WTC11 (cell line): ENCODE measurements around the gene SEC22C. TPM values are rescaled to one million over a fixed set of nuclear protein-coding genes. Genes with fewer than 3 reads are reported as not detected.

Source experiments
- ATAC-seq: fragments of 200-7000 bp; cut with Tn5 transposase; 2 replicates; pipeline ENCODE4 v1.10.0; 2021; ENCODE audit warnings: mild to moderate bottlenecking, moderate library complexity
- CTCF ChIA-PET: fragments of 300-600 bp; sonication (Branson Sonifier 250); formaldehyde crosslinking; loops from one replicate; lab custom pipeline; 2021; ENCODE audit warnings: antibody characterized with exemption; lab: Charles Lee
- POLR2A ChIA-PET: fragments of 350-600 bp; sonication (Branson Sonifier 250); formaldehyde crosslinking; loops from one replicate; lab custom pipeline; 2021; ENCODE audit warnings: antibody characterized with exemption; lab: Charles Lee
- DNase-seq: peaks from one replicate; pipeline ENCODE4 v3.0.0; 2021; ENCODE audit warnings: low spot score
- H3K27ac Mint-ChIP-seq: 2 replicates; pipeline ENCODE4 v1.8.0; 2021; ENCODE audit warnings: mixed read lengths
- H3K27me3 Mint-ChIP-seq: 2 replicates; pipeline ENCODE4 v1.8.0; 2021; ENCODE audit warnings: low read depth, mild to moderate bottlenecking, moderate library complexity, mixed read lengths
- H3K36me3 Mint-ChIP-seq: 2 replicates; pipeline ENCODE4 v1.8.0; 2021; ENCODE audit warnings: mixed read lengths
- H3K4me1 Mint-ChIP-seq: 2 replicates; pipeline ENCODE4 v1.8.0; 2022; ENCODE audit warnings: mixed read lengths
- H3K4me3 Mint-ChIP-seq: 2 replicates; pipeline ENCODE4 v1.8.0; 2021; ENCODE audit warnings: mild to moderate bottlenecking, moderate library complexity, mixed read lengths
- H3K9me3 Mint-ChIP-seq: 2 replicates; pipeline ENCODE4 v1.8.0; 2021; ENCODE audit warnings: mixed read lengths
- ELF4 ChIP-seq: sonication (generic); formaldehyde crosslinking; IDR thresholded peaks from 2 replicates; pipeline ENCODE4 v1.8.1; 2022; ENCODE audit warnings: low read depth, mild to moderate bottlenecking, moderate library complexity, missing genetic modification reagents
- FOXK1 ChIP-seq: sonication (generic); formaldehyde crosslinking; IDR thresholded peaks from 2 replicates; pipeline ENCODE4 v1.8.0; 2022; ENCODE audit warnings: mild to moderate bottlenecking, moderate library complexity, missing genetic modification reagents
- GTF2I ChIP-seq: fragments of 250-450 bp; sonication (Bioruptor Pico); conservative IDR thresholded peaks from 2 replicates; pipeline ENCODE4 v1.4.0; 2021; ENCODE audit warnings: mild to moderate bottlenecking
- JAZF1 ChIP-seq: fragments of 250-450 bp; sonication (Bioruptor Pico); IDR thresholded peaks from 2 replicates; pipeline ENCODE4 v1.9.0; 2021; ENCODE audit warnings: moderate library complexity, mild to moderate bottlenecking, inconsistent platforms
- RELA ChIP-seq: sonication (generic); formaldehyde crosslinking; IDR thresholded peaks from 2 replicates; pipeline ENCODE4 v1.8.1; 2022; ENCODE audit warnings: missing genetic modification reagents, mild to moderate bottlenecking, borderline replicate concordance
- ZNF121 ChIP-seq: sonication (generic); formaldehyde crosslinking; IDR thresholded peaks from 2 replicates; pipeline ENCODE4 v1.8.0; 2023; ENCODE audit warnings: missing genetic modification reagents
- ZNF232 ChIP-seq: sonication (generic); formaldehyde crosslinking; IDR thresholded peaks from 2 replicates; pipeline ENCODE4 v1.8.0; 2022; ENCODE audit warnings: mild to moderate bottlenecking, missing genetic modification reagents
- ZNF416 ChIP-seq: fragments of 250-450 bp; sonication (Bioruptor Pico); IDR thresholded peaks from 2 replicates; pipeline ENCODE4 v1.9.0; 2021; ENCODE audit warnings: mild to moderate bottlenecking, inconsistent platforms
- ZNF423 ChIP-seq: fragments of 250-450 bp; sonication (Bioruptor Pico); IDR thresholded peaks from 2 replicates; pipeline ENCODE4 v2.1.2; 2022; ENCODE audit warnings: mild to moderate bottlenecking, moderate library complexity
- total RNA-seq: library from RNA; stranded (reverse); gene quantifications from 3 replicates; pipeline ENCODE4 v1.2.3, GENCODE V29; 2021
- TF ChIP-seq, protein P1 (sequence below): fragments of 250-450 bp; sonication (Bioruptor Pico); IDR thresholded peaks from 2 replicates; pipeline ENCODE4 v1.9.0; 2021; ENCODE audit warnings: moderate library complexity, mild to moderate bottlenecking, inconsistent platforms, borderline replicate concordance
- TF ChIP-seq, protein P2 (sequence below): sonication (generic); formaldehyde crosslinking; IDR thresholded peaks from 2 replicates; pipeline ENCODE4 v1.8.1; 2023; ENCODE audit warnings: mild to moderate bottlenecking, missing genetic modification reagents, moderate library complexity
- TF ChIP-seq, protein P3 (sequence below): sonication (generic); formaldehyde crosslinking; IDR thresholded peaks from 2 replicates; pipeline ENCODE4 v1.8.1; 2023; ENCODE audit warnings: mild to moderate bottlenecking, missing genetic modification reagents
- TF ChIP-seq, protein P4 (sequence below): sonication (generic); formaldehyde crosslinking; IDR thresholded peaks from 2 replicates; pipeline ENCODE4 v1.8.0; 2023; ENCODE audit warnings: missing genetic modification reagents
- TF ChIP-seq, protein P5 (sequence below): sonication (generic); formaldehyde crosslinking; IDR thresholded peaks from 2 replicates; pipeline ENCODE4 v1.8.0; 2022; ENCODE audit warnings: mild to moderate bottlenecking, missing genetic modification reagents
- TF ChIP-seq, protein P6 (sequence below): sonication (generic); formaldehyde crosslinking; IDR thresholded peaks from 2 replicates; pipeline ENCODE4 v1.8.1; 2023; ENCODE audit warnings: mild to moderate bottlenecking, missing genetic modification reagents
- TF ChIP-seq, protein P7 (sequence below): fragments of 250-450 bp; sonication (Bioruptor Pico); IDR thresholded peaks from 2 replicates; pipeline ENCODE4 v1.9.0; 2021; ENCODE audit warnings: mild to moderate bottlenecking

The SEC22C gene
- total RNA-seq, 1 experiment from 2014 or later = 37.0 TPM

DNA sequence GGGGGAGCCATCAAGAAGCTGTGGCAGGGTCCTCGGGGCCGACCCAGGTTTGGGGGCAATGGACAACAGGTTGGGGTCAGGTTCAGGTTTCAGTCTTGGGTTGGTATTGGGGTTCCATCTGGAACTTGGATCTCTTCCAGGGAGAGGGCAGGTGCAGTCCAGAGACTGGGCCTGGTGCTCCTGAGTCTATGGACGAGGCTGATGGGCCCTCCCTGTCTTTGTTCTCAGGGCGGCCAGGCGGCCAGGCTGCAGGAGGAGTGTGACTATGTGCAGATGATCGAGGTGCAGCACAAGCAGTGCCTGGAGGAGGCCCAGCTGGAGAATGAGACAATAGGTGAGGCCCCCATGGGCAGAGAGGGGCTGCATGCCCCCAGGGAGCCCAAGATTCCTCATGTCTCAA lies 68.2 kb downstream of the SEC22C start (continued):
- TF ChIP-seq GTF2I (CRISPR knock-in tag) = no peak

DNA sequence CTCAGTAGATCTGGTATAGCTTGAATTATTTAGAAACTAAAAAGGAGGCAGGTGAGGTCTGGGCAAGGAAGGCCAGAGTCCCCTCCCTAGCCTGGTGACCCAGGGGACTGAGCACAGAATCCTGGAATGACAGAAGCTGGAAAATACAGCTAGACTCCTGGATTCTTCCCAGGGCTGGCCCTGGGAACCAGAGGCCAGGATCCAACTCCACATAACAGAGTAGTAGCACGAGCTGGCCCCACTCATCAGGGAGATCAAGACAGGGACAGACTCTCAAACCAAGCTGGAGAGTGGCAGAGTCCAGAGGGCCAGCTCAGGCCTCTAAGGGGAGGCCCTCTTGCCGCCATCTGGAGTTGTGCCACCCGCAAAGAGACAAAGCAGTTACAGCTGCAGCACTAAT lies 68.6 kb downstream of the SEC22C start:
- POLR2A ChIA-PET = no interaction called here
- H3K9me3 Mint-ChIP-seq = no peaks in the 10 kb centered on the region
- H3K27ac Mint-ChIP-seq = no peak overlapping the region
- H3K27me3 Mint-ChIP-seq = peaks cover 6% of the 10 kb centered on the region
- DNase-seq (no peak), ATAC-seq (no peak)
- H3K4me3 Mint-ChIP-seq = no peak overlapping the region
- H3K4me1 Mint-ChIP-seq = peaks cover 10% of the 10 kb centered on the region
- no peaks in the 10 kb centered on the region for H3K36me3 Mint-ChIP-seq
- CTCF ChIA-PET = interaction anchor here (0.6 to 2.1 kb wide), 3 partner anchors 11 to 23 kb away, joined by 3 to 10 read pairs (median 6); partner anchors contain the start of gene VIPR1
- TF ChIP-seq ZNF416 (CRISPR knock-in tag) (no peak), JAZF1 (no peak), RELA (CRISPR knock-in tag) (no peak)
- TF ChIP-seq, protein P1, sequence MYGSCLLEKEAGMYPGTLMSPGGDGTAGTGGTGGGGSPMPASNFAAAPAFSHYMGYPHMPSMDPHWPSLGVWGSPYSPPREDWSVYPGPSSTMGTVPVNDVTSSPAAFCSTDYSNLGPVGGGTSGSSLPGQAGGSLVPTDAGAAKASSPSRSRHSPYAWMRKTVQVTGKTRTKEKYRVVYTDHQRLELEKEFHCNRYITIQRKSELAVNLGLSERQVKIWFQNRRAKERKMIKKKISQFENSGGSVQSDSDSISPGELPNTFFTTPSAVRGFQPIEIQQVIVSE (CRISPR knock-in tag) = no peak
- TF ChIP-seq, protein P2, sequence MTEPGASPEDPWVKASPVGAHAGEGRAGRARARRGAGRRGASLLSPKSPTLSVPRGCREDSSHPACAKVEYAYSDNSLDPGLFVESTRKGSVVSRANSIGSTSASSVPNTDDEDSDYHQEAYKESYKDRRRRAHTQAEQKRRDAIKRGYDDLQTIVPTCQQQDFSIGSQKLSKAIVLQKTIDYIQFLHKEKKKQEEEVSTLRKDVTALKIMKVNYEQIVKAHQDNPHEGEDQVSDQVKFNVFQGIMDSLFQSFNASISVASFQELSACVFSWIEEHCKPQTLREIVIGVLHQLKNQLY (CRISPR knock-in tag) = no peak

DNA sequence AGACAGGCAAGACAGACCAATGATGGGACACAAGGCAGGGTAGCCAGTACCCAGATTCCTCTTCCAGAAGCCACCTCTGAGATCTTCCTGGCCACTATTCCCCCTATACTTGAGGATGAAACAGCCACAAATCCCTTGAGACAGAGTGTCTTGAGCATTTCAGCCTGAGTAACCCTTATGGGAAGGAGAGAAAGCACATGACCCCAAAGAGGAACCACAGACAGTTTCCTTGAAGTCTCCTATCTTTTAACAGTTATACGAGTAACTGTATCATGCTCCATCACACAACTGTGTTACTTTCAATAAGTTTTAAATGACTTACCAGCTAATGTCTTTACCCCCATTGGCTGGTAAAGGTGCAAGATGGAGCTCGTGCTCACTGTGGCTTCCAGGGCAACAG lies 70.0 kb downstream of the SEC22C start:
- Mint-ChIP-seq H3K4me3 (no peak overlapping the region), H3K4me1 (peaks cover 24% of the 10 kb centered on the region), H3K27me3 (peaks cover 6% of the 10 kb centered on the region), H3K36me3 (no peaks in the 10 kb centered on the region), H3K9me3 (no peaks in the 10 kb centered on the region), H3K27ac (no peak overlapping the region)
- CTCF ChIA-PET = interaction anchor here (1.7 to 2.1 kb wide), 2 partner anchors 10 to 24 kb away, joined by 6 to 10 read pairs; partner anchors contain the start of gene VIPR1
- ATAC-seq (no peak), DNase-seq (no peak)
- TF ChIP-seq, protein P3, sequence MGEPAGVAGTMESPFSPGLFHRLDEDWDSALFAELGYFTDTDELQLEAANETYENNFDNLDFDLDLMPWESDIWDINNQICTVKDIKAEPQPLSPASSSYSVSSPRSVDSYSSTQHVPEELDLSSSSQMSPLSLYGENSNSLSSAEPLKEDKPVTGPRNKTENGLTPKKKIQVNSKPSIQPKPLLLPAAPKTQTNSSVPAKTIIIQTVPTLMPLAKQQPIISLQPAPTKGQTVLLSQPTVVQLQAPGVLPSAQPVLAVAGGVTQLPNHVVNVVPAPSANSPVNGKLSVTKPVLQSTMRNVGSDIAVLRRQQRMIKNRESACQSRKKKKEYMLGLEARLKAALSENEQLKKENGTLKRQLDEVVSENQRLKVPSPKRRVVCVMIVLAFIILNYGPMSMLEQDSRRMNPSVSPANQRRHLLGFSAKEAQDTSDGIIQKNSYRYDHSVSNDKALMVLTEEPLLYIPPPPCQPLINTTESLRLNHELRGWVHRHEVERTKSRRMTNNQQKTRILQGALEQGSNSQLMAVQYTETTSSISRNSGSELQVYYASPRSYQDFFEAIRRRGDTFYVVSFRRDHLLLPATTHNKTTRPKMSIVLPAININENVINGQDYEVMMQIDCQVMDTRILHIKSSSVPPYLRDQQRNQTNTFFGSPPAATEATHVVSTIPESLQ (CRISPR knock-in tag) = no peak
- TF ChIP-seq, protein P2 (CRISPR knock-in tag) = no peak
- TF ChIP-seq, protein P4, sequence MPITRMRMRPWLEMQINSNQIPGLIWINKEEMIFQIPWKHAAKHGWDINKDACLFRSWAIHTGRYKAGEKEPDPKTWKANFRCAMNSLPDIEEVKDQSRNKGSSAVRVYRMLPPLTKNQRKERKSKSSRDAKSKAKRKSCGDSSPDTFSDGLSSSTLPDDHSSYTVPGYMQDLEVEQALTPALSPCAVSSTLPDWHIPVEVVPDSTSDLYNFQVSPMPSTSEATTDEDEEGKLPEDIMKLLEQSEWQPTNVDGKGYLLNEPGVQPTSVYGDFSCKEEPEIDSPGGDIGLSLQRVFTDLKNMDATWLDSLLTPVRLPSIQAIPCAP = no peak
- TF ChIP-seq ZNF121 (CRISPR knock-in tag) (no peak), ZNF423 (no peak)
- TF ChIP-seq, protein P5, sequence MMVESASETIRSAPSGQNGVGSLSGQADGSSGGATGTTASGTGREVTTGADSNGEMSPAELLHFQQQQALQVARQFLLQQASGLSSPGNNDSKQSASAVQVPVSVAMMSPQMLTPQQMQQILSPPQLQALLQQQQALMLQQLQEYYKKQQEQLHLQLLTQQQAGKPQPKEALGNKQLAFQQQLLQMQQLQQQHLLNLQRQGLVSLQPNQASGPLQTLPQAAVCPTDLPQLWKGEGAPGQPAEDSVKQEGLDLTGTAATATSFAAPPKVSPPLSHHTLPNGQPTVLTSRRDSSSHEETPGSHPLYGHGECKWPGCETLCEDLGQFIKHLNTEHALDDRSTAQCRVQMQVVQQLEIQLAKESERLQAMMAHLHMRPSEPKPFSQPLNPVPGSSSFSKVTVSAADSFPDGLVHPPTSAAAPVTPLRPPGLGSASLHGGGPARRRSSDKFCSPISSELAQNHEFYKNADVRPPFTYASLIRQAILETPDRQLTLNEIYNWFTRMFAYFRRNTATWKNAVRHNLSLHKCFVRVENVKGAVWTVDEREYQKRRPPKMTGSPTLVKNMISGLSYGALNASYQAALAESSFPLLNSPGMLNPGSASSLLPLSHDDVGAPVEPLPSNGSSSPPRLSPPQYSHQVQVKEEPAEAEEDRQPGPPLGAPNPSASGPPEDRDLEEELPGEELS (CRISPR knock-in tag) = no peak
- POLR2A ChIA-PET = no interaction called here

DNA sequence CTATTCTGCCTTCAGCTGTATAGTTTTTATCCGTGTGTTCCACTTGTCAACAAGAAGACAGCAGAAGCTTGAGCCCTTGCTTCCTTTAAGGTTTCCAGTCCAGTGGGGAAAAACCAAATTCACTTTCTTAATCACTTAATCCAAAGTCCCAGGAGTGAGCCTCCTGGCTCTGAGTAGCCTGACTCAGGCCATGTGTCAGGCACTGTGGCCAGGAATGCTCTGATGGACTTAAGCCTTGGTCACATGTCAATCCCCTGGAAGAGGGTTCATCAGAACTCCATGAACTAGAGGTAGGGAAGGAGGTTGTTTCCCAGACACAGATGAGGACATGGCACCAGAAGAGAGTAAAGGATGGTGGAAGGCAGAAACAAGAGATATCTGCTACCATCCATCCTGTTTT lies 70.6 kb downstream of the SEC22C start:
- Mint-ChIP-seq H3K4me3 (no peak overlapping the region), H3K36me3 (no peaks in the 10 kb centered on the region), H3K4me1 (peaks cover 28% of the 10 kb centered on the region), H3K27me3 (peaks cover 6% of the 10 kb centered on the region), H3K9me3 (no peaks in the 10 kb centered on the region), H3K27ac (no peak overlapping the region)
- no peak for DNase-seq
- CTCF ChIA-PET = interaction anchor here (1.7 kb wide), 1 partner anchor 9 kb away, joined by 6 read pairs; the partner anchor contains the start of gene VIPR1
- ATAC-seq = no peak
- POLR2A ChIA-PET = no interaction called here
- TF ChIP-seq, protein P6, sequence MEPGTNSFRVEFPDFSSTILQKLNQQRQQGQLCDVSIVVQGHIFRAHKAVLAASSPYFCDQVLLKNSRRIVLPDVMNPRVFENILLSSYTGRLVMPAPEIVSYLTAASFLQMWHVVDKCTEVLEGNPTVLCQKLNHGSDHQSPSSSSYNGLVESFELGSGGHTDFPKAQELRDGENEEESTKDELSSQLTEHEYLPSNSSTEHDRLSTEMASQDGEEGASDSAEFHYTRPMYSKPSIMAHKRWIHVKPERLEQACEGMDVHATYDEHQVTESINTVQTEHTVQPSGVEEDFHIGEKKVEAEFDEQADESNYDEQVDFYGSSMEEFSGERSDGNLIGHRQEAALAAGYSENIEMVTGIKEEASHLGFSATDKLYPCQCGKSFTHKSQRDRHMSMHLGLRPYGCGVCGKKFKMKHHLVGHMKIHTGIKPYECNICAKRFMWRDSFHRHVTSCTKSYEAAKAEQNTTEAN = no peak
- TF ChIP-seq, protein P7, sequence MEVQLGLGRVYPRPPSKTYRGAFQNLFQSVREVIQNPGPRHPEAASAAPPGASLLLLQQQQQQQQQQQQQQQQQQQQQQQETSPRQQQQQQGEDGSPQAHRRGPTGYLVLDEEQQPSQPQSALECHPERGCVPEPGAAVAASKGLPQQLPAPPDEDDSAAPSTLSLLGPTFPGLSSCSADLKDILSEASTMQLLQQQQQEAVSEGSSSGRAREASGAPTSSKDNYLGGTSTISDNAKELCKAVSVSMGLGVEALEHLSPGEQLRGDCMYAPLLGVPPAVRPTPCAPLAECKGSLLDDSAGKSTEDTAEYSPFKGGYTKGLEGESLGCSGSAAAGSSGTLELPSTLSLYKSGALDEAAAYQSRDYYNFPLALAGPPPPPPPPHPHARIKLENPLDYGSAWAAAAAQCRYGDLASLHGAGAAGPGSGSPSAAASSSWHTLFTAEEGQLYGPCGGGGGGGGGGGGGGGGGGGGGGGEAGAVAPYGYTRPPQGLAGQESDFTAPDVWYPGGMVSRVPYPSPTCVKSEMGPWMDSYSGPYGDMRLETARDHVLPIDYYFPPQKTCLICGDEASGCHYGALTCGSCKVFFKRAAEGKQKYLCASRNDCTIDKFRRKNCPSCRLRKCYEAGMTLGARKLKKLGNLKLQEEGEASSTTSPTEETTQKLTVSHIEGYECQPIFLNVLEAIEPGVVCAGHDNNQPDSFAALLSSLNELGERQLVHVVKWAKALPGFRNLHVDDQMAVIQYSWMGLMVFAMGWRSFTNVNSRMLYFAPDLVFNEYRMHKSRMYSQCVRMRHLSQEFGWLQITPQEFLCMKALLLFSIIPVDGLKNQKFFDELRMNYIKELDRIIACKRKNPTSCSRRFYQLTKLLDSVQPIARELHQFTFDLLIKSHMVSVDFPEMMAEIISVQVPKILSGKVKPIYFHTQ = no peak
- TF ChIP-seq, protein P3 (CRISPR knock-in tag) = no peak
- no peak for TF ChIP-seq FOXK1
- no peak for TF ChIP-seq ELF4 (CRISPR knock-in tag)
- TF ChIP-seq ZNF232 (CRISPR knock-in tag) = no peak
- no peak for TF ChIP-seq JAZF1
